GM18499 (cell line): Measurements from ENCODE around the gene SLC8A3.
"Not testable (repeated sequence)": the region's sequence is repeated elsewhere in the genome, so short reads cannot be mapped to it uniquely, and the experiment has no call there.

Experiments
- ATAC-seq: cut with Tn5 transposase; IDR thresholded peaks from one replicate; pipeline ENCODE4 v1.9.1; 2021; ENCODE audit warnings: moderate number of reproducible peaks; ENCODE audit not compliant: insufficient read depth, unreplicated experiment

SLC8A3 gene, protein sequence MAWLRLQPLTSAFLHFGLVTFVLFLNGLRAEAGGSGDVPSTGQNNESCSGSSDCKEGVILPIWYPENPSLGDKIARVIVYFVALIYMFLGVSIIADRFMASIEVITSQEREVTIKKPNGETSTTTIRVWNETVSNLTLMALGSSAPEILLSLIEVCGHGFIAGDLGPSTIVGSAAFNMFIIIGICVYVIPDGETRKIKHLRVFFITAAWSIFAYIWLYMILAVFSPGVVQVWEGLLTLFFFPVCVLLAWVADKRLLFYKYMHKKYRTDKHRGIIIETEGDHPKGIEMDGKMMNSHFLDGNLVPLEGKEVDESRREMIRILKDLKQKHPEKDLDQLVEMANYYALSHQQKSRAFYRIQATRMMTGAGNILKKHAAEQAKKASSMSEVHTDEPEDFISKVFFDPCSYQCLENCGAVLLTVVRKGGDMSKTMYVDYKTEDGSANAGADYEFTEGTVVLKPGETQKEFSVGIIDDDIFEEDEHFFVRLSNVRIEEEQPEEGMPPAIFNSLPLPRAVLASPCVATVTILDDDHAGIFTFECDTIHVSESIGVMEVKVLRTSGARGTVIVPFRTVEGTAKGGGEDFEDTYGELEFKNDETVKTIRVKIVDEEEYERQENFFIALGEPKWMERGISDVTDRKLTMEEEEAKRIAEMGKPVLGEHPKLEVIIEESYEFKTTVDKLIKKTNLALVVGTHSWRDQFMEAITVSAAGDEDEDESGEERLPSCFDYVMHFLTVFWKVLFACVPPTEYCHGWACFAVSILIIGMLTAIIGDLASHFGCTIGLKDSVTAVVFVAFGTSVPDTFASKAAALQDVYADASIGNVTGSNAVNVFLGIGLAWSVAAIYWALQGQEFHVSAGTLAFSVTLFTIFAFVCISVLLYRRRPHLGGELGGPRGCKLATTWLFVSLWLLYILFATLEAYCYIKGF

GRCh38 chr14:70188659-70189455 lies at the start of gene SLC8A3:
SLC8A3 (minus strand) TSS chr14:70188951; CDS start chr14:70168422, 20,529 bp downstream.
- ATAC-seq: no peak

DNA sequence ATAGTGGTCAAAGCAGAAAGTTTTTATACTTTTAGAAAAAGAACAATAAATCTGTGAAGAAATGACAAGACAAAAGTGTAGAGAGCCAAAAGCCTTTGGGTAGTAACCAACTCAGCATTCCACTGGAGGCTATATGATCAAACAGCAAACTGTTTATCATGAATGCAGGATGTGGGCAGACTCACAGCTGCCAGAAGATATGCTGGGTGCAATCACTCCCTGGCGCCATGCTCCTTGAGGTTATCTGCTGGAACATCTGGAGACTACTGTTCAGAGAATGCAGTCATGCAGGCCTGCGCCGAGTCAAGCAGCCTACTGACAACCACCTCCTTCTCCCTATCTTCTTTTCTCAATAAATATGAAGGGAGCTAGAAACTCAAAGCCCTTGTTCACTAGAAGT lies 49.0 kb upstream of the SLC8A3 start:
- no peak for ATAC-seq

- ATAC-seq: no peak
Observed at GRCh38 chr14:70234066-70234950, 45.6 kb upstream of the SLC8A3 start.

- not testable (repeated sequence) for ATAC-seq
Observed at GRCh38 chr14:70231756-70232544, 43.2 kb upstream of the SLC8A3 start.

- ATAC-seq: not testable (repeated sequence)
Observed at GRCh38 chr14:70229877-70230640, 41.3 kb upstream of the SLC8A3 start.

- ATAC-seq: no peak
Observed at GRCh38 chr14:70213721-70214282, 25.1 kb upstream of the SLC8A3 start.

GRCh38 chr14:70212752-70213151 lies 24.0 kb upstream of the SLC8A3 start:
- ATAC-seq: no peak

- ATAC-seq: no peak
Observed at GRCh38 chr14:70208380-70208779, 19.6 kb upstream of the SLC8A3 start.

- no peak for ATAC-seq
Observed at GRCh38 chr14:70203686-70204085, 14.9 kb upstream of the SLC8A3 start.

DNA sequence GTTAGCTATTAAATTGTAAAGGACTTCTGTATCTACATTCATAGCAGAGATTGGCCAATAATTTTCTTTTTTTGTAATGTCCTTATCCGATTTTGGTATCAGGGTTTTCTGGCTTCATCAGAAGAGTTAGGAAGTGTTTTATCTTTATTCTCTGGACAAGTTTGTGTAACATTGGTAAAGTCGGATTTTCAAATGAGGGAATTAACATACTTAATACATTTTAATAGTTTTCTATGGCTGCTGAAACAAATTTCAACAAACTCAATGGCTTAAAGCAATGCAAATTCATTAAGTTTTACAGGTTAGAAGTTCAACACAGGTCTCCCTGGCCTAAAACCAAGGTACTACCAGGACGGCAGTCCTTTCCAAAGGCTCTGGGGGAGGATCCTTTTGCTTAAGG lies 13.2 kb upstream of the SLC8A3 start:
- no peak for ATAC-seq

GRCh38 chr14:70193396-70193795 lies 4.6 kb upstream of the SLC8A3 start:
- no peak for ATAC-seq

- ATAC-seq: no peak
Observed at GRCh38 chr14:70192915-70193314, 4.2 kb upstream of the SLC8A3 start.

GRCh38 chr14:70190156-70190555 lies 1.4 kb upstream of the SLC8A3 start:
- no peak for ATAC-seq

- no peak for ATAC-seq
Observed at GRCh38 chr14:70189456-70190077, 816 bp upstream of the SLC8A3 start.

GRCh38 chr14:70188322-70188658 lies 461 bp downstream of the SLC8A3 start:
- no peak for ATAC-seq

DNA sequence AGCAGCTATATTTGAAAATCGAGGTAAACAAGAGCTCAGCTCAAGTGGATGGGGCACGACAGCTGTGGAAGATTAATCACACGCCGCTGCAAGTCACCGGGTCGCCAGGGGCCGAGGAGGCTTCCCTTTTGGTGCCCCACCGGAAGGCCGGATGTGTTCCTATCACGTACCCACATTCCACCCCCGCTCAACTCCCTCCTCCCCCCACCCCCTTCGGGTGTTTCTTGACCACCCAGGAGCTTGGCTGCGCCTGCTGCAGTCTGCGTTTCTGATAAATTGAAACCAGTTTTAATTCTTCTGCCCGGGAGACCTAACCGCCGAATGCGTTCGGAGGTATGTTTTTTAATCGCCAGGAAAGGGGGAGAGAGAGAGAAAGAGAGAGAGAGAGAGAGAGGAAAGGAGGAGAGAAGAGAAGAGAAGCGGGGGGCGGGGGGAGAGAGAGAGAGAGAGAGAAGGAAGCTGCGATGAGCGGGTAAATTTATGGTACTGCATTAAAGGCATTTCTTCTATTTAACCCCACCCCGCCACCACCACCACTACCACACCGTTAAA lies 1.8 kb downstream of the SLC8A3 start:
- ATAC-seq: no peak

GRCh38 chr14:70183991-70184390 lies 4.8 kb downstream of the SLC8A3 start:
- no peak for ATAC-seq
